Tibial nerve (tissue), 4 donors: ENCODE data around the gene IGSF22.

Experiments used
- CTCF ChIP-seq, 5 experiments: fragments of 200-600 bp in 3 of 5; fragments of 450-650 bp in 2 of 5; sonication (generic) in 3 of 5; IDR thresholded peaks; one replicate each; pipeline ENCODE4 v1.5.1; 2016 to 2019; ENCODE audit warnings: antibody characterized with exemption in 5 of 5, mild to moderate bottlenecking in 3 of 5, moderate library complexity in 2 of 5
- EP300 ChIP-seq, 2 donors: sonication (generic); formaldehyde crosslinking; IDR thresholded peaks; one replicate each; pipeline ENCODE4 v1.6.1; 2017; ENCODE audit warnings: antibody characterized with exemption in 2 of 2, mild to moderate bottlenecking in 1 of 2
- POLR2A ChIP-seq, 2 donors: fragments of 450-650 bp; IDR thresholded peaks; one replicate each; pipeline ENCODE4 v1.6.1; 2017; ENCODE audit warnings: antibody characterized with exemption in 2 of 2, mild to moderate bottlenecking in 2 of 2, moderate library complexity in 2 of 2

- TF ChIP-seq CTCF (IDR thresholded peaks at IDR 0.05) (no peak), POLR2A (IDR thresholded peaks at IDR 0.05) (no peak), EP300 (IDR thresholded peaks at IDR 0.05) (no peak)
These were observed at the start of gene IGSF22 for GRCh38 chr11:18726040-18726439.
